Endothelial cell (in vitro differentiated cells): ENCODE data around the gene AGAP6. TPM values are rescaled to one million over a fixed set of nuclear protein-coding genes. Genes with fewer than 3 reads are reported as not detected.
"Not testable (repeated sequence)": the region's sequence is repeated elsewhere in the genome, so short reads cannot be mapped to it uniquely, and the experiment has no call there.

Source experiments
- DNase-seq: peaks from one replicate; pipeline ENCODE4 v3.0.0; 2021; ENCODE audit warnings: low spot score
- H3K27ac Mint-ChIP-seq: one replicate; pipeline ENCODE4 v1.8.0; 2021; ENCODE audit warnings: mixed read lengths, inconsistent platforms; ENCODE audit not compliant: unreplicated experiment
- H3K27me3 Mint-ChIP-seq: one replicate; pipeline ENCODE4 v1.8.0; 2021; ENCODE audit warnings: mild to moderate bottlenecking, moderate library complexity, mixed read lengths, inconsistent platforms; ENCODE audit not compliant: unreplicated experiment
- H3K36me3 Mint-ChIP-seq: one replicate; pipeline ENCODE4 v1.8.0; 2021; ENCODE audit warnings: mild to moderate bottlenecking, low read depth, mixed read lengths, inconsistent platforms; ENCODE audit not compliant: unreplicated experiment
- H3K4me1 Mint-ChIP-seq: one replicate; pipeline ENCODE4 v1.8.0; 2021; ENCODE audit warnings: mild to moderate bottlenecking, mixed read lengths, inconsistent platforms; ENCODE audit not compliant: unreplicated experiment
- H3K4me3 Mint-ChIP-seq: one replicate; pipeline ENCODE4 v1.8.0; 2021; ENCODE audit warnings: mild to moderate bottlenecking, mixed read lengths, inconsistent platforms; ENCODE audit not compliant: unreplicated experiment
- H3K9me3 Mint-ChIP-seq: one replicate; pipeline ENCODE4 v1.8.0; 2021; ENCODE audit warnings: mixed read lengths, inconsistent platforms; ENCODE audit not compliant: unreplicated experiment
- total RNA-seq: library from RNA; stranded (reverse); fragmentation: NEBNext Ultra II Directional; extraction: Animal tissue kit (Norgen Biotek cat#: 25700); gene quantifications from one replicate; pipeline ENCODE4 v1.2.1, GENCODE V29; 2021; ENCODE audit not compliant: unreplicated experiment

AGAP6 gene
- total RNA-seq, 1 donor from 2014 or later, result 17.2 TPM

- H3K4me1 Mint-ChIP-seq, H3K9me3 Mint-ChIP-seq, H3K27me3 Mint-ChIP-seq, DNase-seq, H3K4me3 Mint-ChIP-seq, H3K36me3 Mint-ChIP-seq: not testable (repeated sequence)
- peak overlapping the region; percentile 61 for H3K27ac Mint-ChIP-seq
These were observed 64.7 kb downstream of the AGAP6 start for GRCh38 chr10:50052778-50053376.

DNA sequence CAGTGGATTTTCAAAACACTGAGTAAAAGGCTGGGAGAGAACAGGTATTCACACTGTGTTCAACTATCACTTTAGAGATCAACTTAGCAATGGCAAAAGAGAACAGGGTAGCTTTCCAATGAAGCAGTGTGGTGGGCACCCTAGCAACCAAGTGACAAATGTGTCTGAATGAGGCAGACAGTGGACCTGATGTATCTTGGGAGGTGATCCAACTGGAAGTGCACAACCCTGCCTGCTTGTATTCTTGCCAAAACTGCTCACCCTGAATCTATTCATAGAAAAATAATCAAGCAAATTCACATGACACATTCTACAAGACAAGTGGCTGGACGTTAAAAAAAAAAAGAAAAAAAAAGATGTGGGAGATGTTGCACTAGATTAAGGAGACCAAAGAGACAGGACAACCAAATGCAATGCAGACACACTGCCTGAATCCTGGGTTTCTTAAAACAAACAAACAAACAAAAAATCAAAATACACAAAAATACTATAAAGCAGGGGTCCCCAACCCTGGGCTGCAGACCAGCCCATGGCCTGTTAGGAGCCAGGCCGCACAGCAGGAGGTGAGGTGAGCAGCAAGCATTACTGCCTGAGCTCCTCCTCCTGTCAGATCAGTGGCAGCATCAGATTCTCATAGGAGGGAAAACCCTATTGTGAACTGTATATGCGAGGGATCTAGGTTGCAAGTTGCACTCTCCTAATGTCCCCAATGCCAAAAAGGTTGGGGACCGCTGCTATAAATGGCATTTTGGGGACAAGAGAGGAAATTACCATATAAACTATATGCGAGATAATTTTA, 67.5 kb downstream of the AGAP6 start:
- H3K4me3 Mint-ChIP-seq, H3K9me3 Mint-ChIP-seq, H3K36me3 Mint-ChIP-seq, H3K4me1 Mint-ChIP-seq, DNase-seq, H3K27ac Mint-ChIP-seq, H3K27me3 Mint-ChIP-seq: not testable (repeated sequence)

GRCh38 chr10:50056654-50057053, 68.4 kb downstream of the AGAP6 start:
- not testable (repeated sequence) for H3K27me3 Mint-ChIP-seq, DNase-seq, H3K4me1 Mint-ChIP-seq, H3K4me3 Mint-ChIP-seq, H3K36me3 Mint-ChIP-seq, H3K27ac Mint-ChIP-seq, H3K9me3 Mint-ChIP-seq

GRCh38 chr10:50058727-50059126, 70.5 kb downstream of the AGAP6 start:
- not testable (repeated sequence) for H3K9me3 Mint-ChIP-seq, H3K4me1 Mint-ChIP-seq, H3K36me3 Mint-ChIP-seq, H3K4me3 Mint-ChIP-seq, DNase-seq, H3K27me3 Mint-ChIP-seq, H3K27ac Mint-ChIP-seq

GRCh38 chr10:50059946-50060345, 71.7 kb downstream of the AGAP6 start:
- not testable (repeated sequence) for H3K4me1 Mint-ChIP-seq, H3K9me3 Mint-ChIP-seq, H3K36me3 Mint-ChIP-seq, DNase-seq, H3K27me3 Mint-ChIP-seq, H3K4me3 Mint-ChIP-seq, H3K27ac Mint-ChIP-seq

Other genes starting within 250 kb of the AGAP6 start
- gene OGDHL, start 226.1 kb upstream of the AGAP6 start, total RNA-seq, result 7.5 TPM
- 40.5 TPM for gene PARG, start 46.4 kb upstream of the AGAP6 start, total RNA-seq
- gene TIMM23B, start 46.4 kb upstream of the AGAP6 start, total RNA-seq, result 21.4 TPM
- gene WASHC2A, start 79.5 kb downstream of the AGAP6 start, total RNA-seq, result 79.3 TPM